ENCODE measurements around the gene HMCN1. TPM values are rescaled to one million over a fixed set of nuclear protein-coding genes. Genes with fewer than 3 reads are reported as not detected.

HMCN1 gene
- total RNA-seq, 2 experiments from 2014 or later = 0.14 TPM; not detected in 1

GRCh38 chr1:185956881-185957280, 222.7 kb downstream of the HMCN1 start:
- H3K36me3 Mint-ChIP-seq (ENCODE audit: low read depth) = no peaks in the 10 kb centered on the region
- peaks cover 7% of the 10 kb centered on the region for H3K27me3 Mint-ChIP-seq
- H3K27ac Mint-ChIP-seq = no peak overlapping the region
- no peaks in the 10 kb centered on the region for H3K9me3 Mint-ChIP-seq (ENCODE audit: low read depth)
- POLR2A ChIA-PET = no interaction called here
- ATAC-seq = no peak
- intact Hi-C loops (cut with DNase I, micrococcal nuclease) = no loop called here
- H3K4me3 Mint-ChIP-seq = no peak overlapping the region
- no peaks in the 10 kb centered on the region for H3K4me1 Mint-ChIP-seq
- CTCF ChIA-PET = no interaction called here
- DNase-seq = no peak

GRCh38 chr1:185957441-185958363, 223.5 kb downstream of the HMCN1 start:
- H3K9me3 Mint-ChIP-seq (ENCODE audit: low read depth) = no peaks in the 10 kb centered on the region
- POLR2A ChIA-PET = no interaction called here
- no peaks in the 10 kb centered on the region for H3K36me3 Mint-ChIP-seq (ENCODE audit: low read depth)
- no peak overlapping the region for H3K4me3 Mint-ChIP-seq
- CTCF ChIA-PET = no interaction called here
- DNase-seq = no peak
- peaks cover 8% of the 10 kb centered on the region for H3K27me3 Mint-ChIP-seq
- H3K27ac Mint-ChIP-seq = no peak overlapping the region
- H3K4me1 Mint-ChIP-seq = no peaks in the 10 kb centered on the region
- intact Hi-C loops (cut with DNase I, micrococcal nuclease) = no loop called here
- no peak for ATAC-seq

DNA sequence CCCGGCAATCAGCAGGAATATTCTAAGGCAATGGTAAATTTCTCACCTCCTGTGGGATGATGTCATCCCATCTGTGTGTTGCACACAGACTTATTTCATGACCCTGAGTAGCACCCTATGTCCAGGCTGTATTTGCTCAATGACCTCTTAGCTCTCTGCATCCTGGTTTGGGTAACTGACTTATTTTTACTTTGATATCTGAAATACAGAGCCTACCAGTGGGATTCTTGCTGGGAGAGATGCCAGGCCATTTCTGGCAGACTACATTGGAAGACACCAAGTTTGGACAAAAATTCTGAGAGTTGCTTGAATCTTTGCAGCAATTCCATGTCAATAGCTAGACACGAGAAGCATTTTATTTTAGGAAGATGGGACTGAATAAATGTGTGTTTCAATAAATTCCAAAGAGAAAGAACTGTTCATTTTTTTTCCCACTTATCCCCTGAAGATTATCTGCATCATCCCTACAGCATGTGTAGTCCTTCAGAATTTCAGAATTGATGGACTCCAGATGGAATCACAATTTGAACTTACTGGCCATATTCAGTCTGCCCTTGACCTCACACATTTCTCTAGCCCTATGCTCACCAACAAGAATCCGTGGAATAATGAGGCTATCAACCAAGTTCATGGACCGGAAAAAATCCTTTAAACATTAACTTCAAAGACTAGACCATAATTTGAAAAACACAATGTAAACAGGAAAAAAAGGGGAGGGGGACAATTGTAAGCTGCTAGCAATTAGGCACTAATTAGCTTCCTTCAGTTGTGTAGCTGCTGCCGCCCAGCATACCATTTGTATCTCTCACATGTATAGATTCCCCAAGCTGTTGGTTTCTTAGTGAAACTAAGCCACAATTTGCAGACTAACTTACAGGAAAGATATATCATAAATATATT, 226.5 kb downstream of the HMCN1 start:
- intact Hi-C loops (cut with DNase I, micrococcal nuclease) = no loop called here
- H3K27ac Mint-ChIP-seq = no peak overlapping the region
- peaks cover 9% of the 10 kb centered on the region for H3K27me3 Mint-ChIP-seq

GRCh38 chr1:185961664-185962063, 227.5 kb downstream of the HMCN1 start:
- Mint-ChIP-seq H3K9me3 (ENCODE audit: low read depth) (no peaks in the 10 kb centered on the region), H3K36me3 (ENCODE audit: low read depth) (no peaks in the 10 kb centered on the region), H3K27me3 (peaks cover 14% of the 10 kb centered on the region), H3K27ac (no peak overlapping the region), H3K4me1 (no peaks in the 10 kb centered on the region), H3K4me3 (no peak overlapping the region)
- CTCF ChIA-PET = interaction anchor here (0.7 kb wide), 1 partner anchor 11 kb away, joined by 4 read pairs; no protein-coding TSS in a partner anchor
- DNase-seq = no peak
- POLR2A ChIA-PET = no interaction called here
- no peak for ATAC-seq
- intact Hi-C loops (cut with DNase I, micrococcal nuclease) = no loop called here

More for the DNA sequence above, 226.5 kb downstream of the HMCN1 start:
- Mint-ChIP-seq H3K9me3 (ENCODE audit: low read depth) (no peaks in the 10 kb centered on the region), H3K36me3 (ENCODE audit: low read depth) (no peaks in the 10 kb centered on the region), H3K4me3 (no peak overlapping the region), H3K4me1 (no peaks in the 10 kb centered on the region)
- POLR2A ChIA-PET = no interaction called here
- DNase-seq (no peak), ATAC-seq (no peak)
- CTCF ChIA-PET = interaction anchor here (0.7 kb wide), 1 partner anchor 12 kb away, joined by 4 read pairs; no protein-coding TSS in a partner anchor

DNA sequence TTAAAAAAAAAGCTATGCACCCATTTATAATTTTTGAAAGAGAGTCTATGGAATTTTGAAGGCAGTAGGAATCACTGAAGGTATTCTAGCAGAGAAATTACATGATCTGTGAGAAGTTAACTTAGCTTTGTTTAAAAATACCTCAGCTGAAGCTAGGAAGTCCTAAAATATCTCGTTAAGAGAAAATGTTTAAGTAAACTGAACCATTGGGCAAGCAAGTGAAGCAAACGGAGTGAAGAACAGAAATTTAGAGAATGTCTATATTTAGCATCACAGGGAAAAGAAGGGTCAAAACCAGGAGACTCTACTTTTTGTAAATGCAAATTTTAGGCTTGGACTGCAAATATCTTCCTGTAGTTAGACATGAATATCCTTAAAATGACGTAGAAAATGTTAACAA, 230.8 kb downstream of the HMCN1 start:
- Mint-ChIP-seq H3K27me3 (peaks cover 17% of the 10 kb centered on the region), H3K4me1 (no peaks in the 10 kb centered on the region), H3K27ac (no peak overlapping the region), H3K4me3 (no peak overlapping the region), H3K36me3 (ENCODE audit: low read depth) (no peaks in the 10 kb centered on the region), H3K9me3 (ENCODE audit: low read depth) (no peaks in the 10 kb centered on the region)
- DNase-seq (no peak), ATAC-seq (no peak)
- intact Hi-C loops (cut with DNase I, micrococcal nuclease) = no loop called here
- ChIA-PET POLR2A (interaction anchor here (0.5 kb wide), 1 partner anchor 823 kb away, joined by 3 read pairs; no protein-coding TSS in a partner anchor), CTCF (no interaction called here)

DNA sequence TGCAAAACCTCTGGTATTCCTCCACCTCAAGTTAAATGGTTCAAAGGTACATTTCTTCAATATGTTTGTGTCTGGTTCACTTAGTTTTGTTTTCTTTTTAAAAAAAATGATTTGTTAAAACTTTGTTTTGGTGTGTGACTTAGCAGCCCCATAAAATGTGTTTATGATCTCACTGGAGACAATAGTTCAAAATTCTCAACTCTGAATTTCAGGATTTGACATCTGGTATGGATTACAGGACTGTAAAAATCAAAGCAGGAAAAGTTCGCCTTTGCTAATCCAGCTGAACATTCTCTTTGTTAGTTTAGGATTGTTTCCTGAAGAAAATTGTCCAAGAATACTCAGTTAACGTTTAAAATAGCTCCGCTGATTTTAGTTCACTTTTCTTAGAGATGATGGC, 231.7 kb downstream of the HMCN1 start:
- H3K27ac Mint-ChIP-seq = no peak overlapping the region
- CTCF ChIA-PET = no interaction called here
- no peak overlapping the region for H3K4me3 Mint-ChIP-seq
- H3K36me3 Mint-ChIP-seq (ENCODE audit: low read depth) = no peaks in the 10 kb centered on the region
- no peak for DNase-seq
- ATAC-seq = no peak
- H3K27me3 Mint-ChIP-seq = peaks cover 15% of the 10 kb centered on the region
- POLR2A ChIA-PET = no interaction called here
- H3K4me1 Mint-ChIP-seq = no peaks in the 10 kb centered on the region
- intact Hi-C loops (cut with DNase I, micrococcal nuclease) = no loop called here
- no peaks in the 10 kb centered on the region for H3K9me3 Mint-ChIP-seq (ENCODE audit: low read depth)

DNA sequence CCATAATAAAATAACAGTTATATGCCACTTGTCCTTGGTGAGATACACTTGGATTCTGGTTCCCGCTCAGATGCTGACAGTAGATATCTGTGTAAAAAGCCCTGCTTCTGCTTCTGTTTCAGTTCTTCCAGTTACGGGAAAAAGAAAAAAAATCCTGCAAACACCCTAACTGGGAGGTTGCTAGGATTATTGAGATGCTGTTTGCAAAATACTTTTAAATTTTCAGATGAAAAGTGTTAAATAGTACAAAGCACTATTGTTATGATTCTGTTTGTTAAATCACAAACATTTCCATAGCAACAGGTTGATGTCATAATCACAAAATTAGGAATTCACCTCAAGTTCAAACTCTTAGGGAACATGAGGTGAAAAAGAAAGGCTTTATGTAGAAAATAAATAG, 232.3 kb downstream of the HMCN1 start:
- intact Hi-C loops (cut with DNase I, micrococcal nuclease) = no loop called here
- Mint-ChIP-seq H3K36me3 (ENCODE audit: low read depth) (no peaks in the 10 kb centered on the region), H3K27ac (no peak overlapping the region), H3K27me3 (peaks cover 12% of the 10 kb centered on the region), H3K9me3 (ENCODE audit: low read depth) (no peaks in the 10 kb centered on the region), H3K4me1 (no peaks in the 10 kb centered on the region), H3K4me3 (no peak overlapping the region)
- ATAC-seq (no peak), DNase-seq (no peak)
- CTCF ChIA-PET = no interaction called here
- POLR2A ChIA-PET = no interaction called here

DNA sequence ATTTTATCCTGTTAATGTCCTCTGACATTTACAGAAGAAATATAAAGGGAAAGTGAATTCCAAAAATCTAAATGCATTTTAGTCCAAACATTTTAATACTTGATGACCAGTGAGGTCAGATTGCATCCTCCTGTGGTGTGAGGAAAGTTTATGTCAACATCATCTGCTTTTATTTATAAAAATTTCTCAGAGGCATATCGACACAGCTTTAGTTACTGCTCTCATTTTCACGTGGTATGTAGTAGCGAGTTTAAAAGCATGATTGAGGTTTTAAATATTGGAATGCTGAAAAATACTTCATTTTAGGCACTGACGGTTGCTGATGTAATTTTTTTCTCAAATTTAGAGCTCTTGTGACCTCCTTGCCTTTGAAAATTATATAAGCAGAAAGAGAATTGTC, 234.8 kb downstream of the HMCN1 start:
- no peaks in the 10 kb centered on the region for H3K36me3 Mint-ChIP-seq (ENCODE audit: low read depth)
- POLR2A ChIA-PET = no interaction called here
- CTCF ChIA-PET = interaction anchor here (1.3 kb wide), 1 partner anchor 11 kb away, joined by 4 read pairs; no protein-coding TSS in a partner anchor
- H3K9me3 Mint-ChIP-seq (ENCODE audit: low read depth) = no peaks in the 10 kb centered on the region
- DNase-seq = no peak
- ATAC-seq = no peak
- H3K4me3 Mint-ChIP-seq = no peak overlapping the region
- H3K27me3 Mint-ChIP-seq = peaks cover 9% of the 10 kb centered on the region
- no peak overlapping the region for H3K27ac Mint-ChIP-seq
- intact Hi-C loops (cut with DNase I, micrococcal nuclease) = no loop called here
- no peaks in the 10 kb centered on the region for H3K4me1 Mint-ChIP-seq

DNA sequence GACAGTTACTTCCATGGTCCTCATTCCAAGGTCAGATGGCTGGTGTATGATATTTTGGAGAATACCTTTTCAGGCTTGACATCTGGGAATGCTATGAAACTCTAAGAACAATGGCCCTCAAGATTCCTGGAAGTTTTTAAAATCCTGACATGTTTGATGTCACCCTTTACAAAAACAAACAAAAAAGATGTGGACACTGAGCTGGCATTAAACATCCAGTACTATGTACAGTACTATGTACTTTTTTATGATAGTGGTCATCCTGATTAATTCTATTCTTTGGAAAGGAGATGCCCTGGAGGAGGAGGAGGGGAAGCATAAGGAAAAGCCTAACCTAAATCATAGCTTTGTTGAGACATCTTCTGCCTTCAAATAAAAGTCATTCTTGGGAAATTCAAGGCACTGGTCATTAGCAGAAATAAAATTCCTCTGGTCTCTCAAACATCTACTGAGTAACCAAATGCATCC, 235.4 kb downstream of the HMCN1 start:
- Mint-ChIP-seq H3K36me3 (ENCODE audit: low read depth) (no peaks in the 10 kb centered on the region), H3K27me3 (peaks cover 9% of the 10 kb centered on the region), H3K9me3 (ENCODE audit: low read depth) (no peaks in the 10 kb centered on the region), H3K27ac (no peak overlapping the region), H3K4me3 (no peak overlapping the region), H3K4me1 (no peaks in the 10 kb centered on the region)
- DNase-seq (no peak), ATAC-seq (no peak)
- ChIA-PET POLR2A (interaction anchor here (0.6 kb wide), 1 partner anchor 314 kb away, joined by 3 read pairs; no protein-coding TSS in a partner anchor), CTCF (interaction anchor here (0.8 to 1.3 kb wide), 2 partner anchors 11 to 29 kb away, joined by 4 to 5 read pairs; no protein-coding TSS in a partner anchor)
- intact Hi-C loops (cut with DNase I, micrococcal nuclease) = no loop called here

DNA sequence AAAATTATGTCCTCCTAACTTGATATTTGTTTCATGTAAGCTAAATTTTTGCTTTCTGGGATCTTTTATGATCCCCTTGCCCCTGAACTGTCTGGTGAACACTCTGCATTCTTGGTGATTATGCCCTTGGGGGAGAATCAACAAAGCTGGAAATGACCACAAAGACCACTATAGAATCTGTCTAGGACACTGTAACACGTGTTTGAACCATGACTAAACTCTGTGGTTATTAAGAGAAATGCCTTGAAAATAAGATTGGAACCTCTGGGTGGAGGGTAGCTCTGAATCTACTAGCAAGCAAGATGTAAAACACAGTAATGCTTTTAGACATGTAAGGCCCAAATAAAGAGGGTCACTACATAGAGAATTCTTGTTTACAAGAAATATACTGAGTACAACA, 237.5 kb downstream of the HMCN1 start:
- Mint-ChIP-seq H3K4me1 (no peaks in the 10 kb centered on the region), H3K27ac (no peak overlapping the region), H3K9me3 (ENCODE audit: low read depth) (no peaks in the 10 kb centered on the region), H3K27me3 (peaks cover 10% of the 10 kb centered on the region), H3K4me3 (no peak overlapping the region), H3K36me3 (ENCODE audit: low read depth) (no peaks in the 10 kb centered on the region)
- DNase-seq = no peak
- no peak for ATAC-seq
- CTCF ChIA-PET = interaction anchor here (0.7 kb wide), 1 partner anchor 199 kb away, joined by 3 read pairs; no protein-coding TSS in a partner anchor
- POLR2A ChIA-PET = no interaction called here
- intact Hi-C loops (cut with DNase I, micrococcal nuclease) = no loop called here

- POLR2A ChIA-PET = no interaction called here
- H3K36me3 Mint-ChIP-seq (ENCODE audit: low read depth) = no peaks in the 10 kb centered on the region
- H3K9me3 Mint-ChIP-seq (ENCODE audit: low read depth) = no peaks in the 10 kb centered on the region
- DNase-seq (no peak), ATAC-seq (no peak)
- no peak overlapping the region for H3K27ac Mint-ChIP-seq
- peaks cover 10% of the 10 kb centered on the region for H3K27me3 Mint-ChIP-seq
- H3K4me1 Mint-ChIP-seq = no peaks in the 10 kb centered on the region
- intact Hi-C loops (cut with DNase I, micrococcal nuclease) = no loop called here
- no peak overlapping the region for H3K4me3 Mint-ChIP-seq
- CTCF ChIA-PET = interaction anchor here (0.7 to 1.3 kb wide), 3 partner anchors 11 to 17 kb away, joined by 3 to 4 read pairs (median 3); no protein-coding TSS in a partner anchor
Observed at GRCh38 chr1:185972096-185972850, 238.1 kb downstream of the HMCN1 start.

All from activated CD4-positive, alpha-beta T cell treated with anti-CD3 and anti-CD28 coated beads for 36 hours (primary cell).